Liver (tissue), 10 donors: ENCODE data around the gene UBE2D3. TPM values are rescaled to one million over a fixed set of nuclear protein-coding genes. Genes with fewer than 3 reads are reported as not detected.

Source experiments
- DNase-seq: peaks from one replicate; pipeline ENCODE4 v3.0.0-alpha.2; 2017; ENCODE audit warnings: low spot score
- H3K27ac ChIP-seq, 2 donors: one replicate each; pipeline ENCODE4 v1.7.0; 2013; ENCODE audit warnings: inconsistent platforms in 2 of 2, low read length in 2 of 2, control low read depth in 1 of 2, low read depth in 1 of 2, mild to moderate bottlenecking in 1 of 2
- H3K27me3 ChIP-seq, 4 donors: one replicate each; pipeline versions ENCODE4 v1.6.1 to v1.7.0; 2013; ENCODE audit warnings: low read length in 3 of 4, inconsistent platforms in 1 of 4, mild to moderate bottlenecking in 1 of 4, moderate library complexity in 1 of 4; ENCODE audit not compliant: control insufficient read depth in 4 of 4, insufficient read depth in 4 of 4
- H3K36me3 ChIP-seq, 4 donors: one replicate each; pipeline versions ENCODE4 v1.6.1 to v1.7.0; 2013; ENCODE audit warnings: low read length in 3 of 4, mild to moderate bottlenecking in 3 of 4, low read depth in 1 of 4, moderate library complexity in 1 of 4; ENCODE audit not compliant: control insufficient read depth in 4 of 4, insufficient read depth in 3 of 4
- H3K4me1 ChIP-seq, 4 donors: one replicate each; pipeline versions ENCODE4 v1.6.1 to v1.7.0; 2013; ENCODE audit warnings: low read length in 3 of 4, mild to moderate bottlenecking in 3 of 4, moderate library complexity in 1 of 4; ENCODE audit not compliant: control insufficient read depth in 4 of 4, insufficient read depth in 4 of 4
- H3K4me3 ChIP-seq, 3 donors: one replicate each; pipeline versions ENCODE4 v1.6.1 to v1.7.0; 2013; ENCODE audit warnings: low read length in 3 of 3, control low read depth in 1 of 3, low read depth in 1 of 3, mild to moderate bottlenecking in 1 of 3
- H3K9ac ChIP-seq, 2 donors: one replicate each; pipeline ENCODE4 v1.7.0; 2013; ENCODE audit warnings: low read length in 2 of 2, mild to moderate bottlenecking in 2 of 2, moderate library complexity in 2 of 2, control low read depth in 1 of 2, low read depth in 1 of 2
- H3K9me3 ChIP-seq, 4 donors: one replicate each; pipeline versions ENCODE4 v1.6.1 to v1.7.0; 2013; ENCODE audit warnings: low read length in 3 of 4; ENCODE audit not compliant: control insufficient read depth in 4 of 4
- HNF4G ChIP-seq: IDR thresholded peaks from 2 replicates; pipeline ENCODE4 v1.6.1; 2016; ENCODE audit warnings: antibody characterized with exemption
- WGBS: extraction: QIAGEN DNeasy Blood & Tissue Kit; methylation state at CpG from one replicate; pipeline ENCODE4 v1.1.7; 2013; 5-methylcytosine and 5-hydroxymethylcytosine counted together
- polyA plus RNA-seq, 2 donors: library from polyadenylated mRNA; stranded (reverse) in 1 of 2; unstranded in 1 of 2; fragments of 200-250 nt in 1 of 2; fragments of >200 nt in 1 of 2; fragmentation: Nextera tagmentation in 1 of 2; extraction: Ambion mirVana in 1 of 2; gene quantifications; one replicate each; pipeline versions ENCODE4 v1.2.1 to v1.2.3, GENCODE V29; 2013 to 2015
- small RNA-seq: library from RNA; depleted of rRNA; stranded (forward); fragments of <200 nt; gene quantifications from one replicate; pipeline ENCODE3, GENCODE V24; 2014
- total RNA-seq, 2 donors: library from RNA; depleted of rRNA; stranded (reverse); fragments of >200 nt; gene quantifications; one replicate each; pipeline ENCODE4 v1.2.3, GENCODE V29; 2014
- TF ChIP-seq, protein P1 (sequence below): IDR thresholded peaks from 2 replicates; pipeline ENCODE4 v1.6.1; 2016; ENCODE audit warnings: antibody characterized with exemption, mild to moderate bottlenecking
- donor health status: healthy.
- donor health status: healthy.
- donor health status: healthy.
- donor health status: healthy.
- donor health status: healthy.

Gene UBE2D3
- total and polyA plus RNA-seq, 4 donors = 133 to 231 (median 150) TPM

GRCh38 chr4:102751941-102752340 is 75.4 kb downstream of the UBE2D3 start:
- 88% methylated on average over 4 of the region's 4 CpGs for WGBS
- Histone ChIP-seq H3K36me3 (no peaks in the 10 kb centered on the region), H3K27me3 (no peaks in the 10 kb centered on the region), H3K4me1 (no peaks in the 10 kb centered on the region), H3K9ac (no peak overlapping the region), H3K27ac (no peak overlapping the region), H3K9me3 (no peaks in the 10 kb centered on the region), H3K4me3 (no peak overlapping the region)
- no peak for TF ChIP-seq HNF4G
- TF ChIP-seq, protein P1, sequence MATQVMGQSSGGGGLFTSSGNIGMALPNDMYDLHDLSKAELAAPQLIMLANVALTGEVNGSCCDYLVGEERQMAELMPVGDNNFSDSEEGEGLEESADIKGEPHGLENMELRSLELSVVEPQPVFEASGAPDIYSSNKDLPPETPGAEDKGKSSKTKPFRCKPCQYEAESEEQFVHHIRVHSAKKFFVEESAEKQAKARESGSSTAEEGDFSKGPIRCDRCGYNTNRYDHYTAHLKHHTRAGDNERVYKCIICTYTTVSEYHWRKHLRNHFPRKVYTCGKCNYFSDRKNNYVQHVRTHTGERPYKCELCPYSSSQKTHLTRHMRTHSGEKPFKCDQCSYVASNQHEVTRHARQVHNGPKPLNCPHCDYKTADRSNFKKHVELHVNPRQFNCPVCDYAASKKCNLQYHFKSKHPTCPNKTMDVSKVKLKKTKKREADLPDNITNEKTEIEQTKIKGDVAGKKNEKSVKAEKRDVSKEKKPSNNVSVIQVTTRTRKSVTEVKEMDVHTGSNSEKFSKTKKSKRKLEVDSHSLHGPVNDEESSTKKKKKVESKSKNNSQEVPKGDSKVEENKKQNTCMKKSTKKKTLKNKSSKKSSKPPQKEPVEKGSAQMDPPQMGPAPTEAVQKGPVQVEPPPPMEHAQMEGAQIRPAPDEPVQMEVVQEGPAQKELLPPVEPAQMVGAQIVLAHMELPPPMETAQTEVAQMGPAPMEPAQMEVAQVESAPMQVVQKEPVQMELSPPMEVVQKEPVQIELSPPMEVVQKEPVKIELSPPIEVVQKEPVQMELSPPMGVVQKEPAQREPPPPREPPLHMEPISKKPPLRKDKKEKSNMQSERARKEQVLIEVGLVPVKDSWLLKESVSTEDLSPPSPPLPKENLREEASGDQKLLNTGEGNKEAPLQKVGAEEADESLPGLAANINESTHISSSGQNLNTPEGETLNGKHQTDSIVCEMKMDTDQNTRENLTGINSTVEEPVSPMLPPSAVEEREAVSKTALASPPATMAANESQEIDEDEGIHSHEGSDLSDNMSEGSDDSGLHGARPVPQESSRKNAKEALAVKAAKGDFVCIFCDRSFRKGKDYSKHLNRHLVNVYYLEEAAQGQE = no peak
- no peak for DNase-seq

Small RNAs within 50 kb of the gene (small RNA-seq; reads per million reads assigned to genes)
- gene RNU7-151P = not detected

Other genes with a start within 250 kb of the UBE2D3 start
- gene MANBA, start 66.6 kb downstream of the UBE2D3 start, total RNA-seq = 10 to 100 TPM; 22.9 to 24.2 TPM
- gene MANBA, start 66.6 kb downstream of the UBE2D3 start, polyA plus RNA-seq = 1 to 10 TPM; 7.1 to 8.2 TPM
- gene CISD2, start 41.4 kb upstream of the UBE2D3 start, total RNA-seq = 10 to 100 TPM; 31.5 to 70.5 TPM
- 10 to 100 TPM; 39.3 to 83.2 TPM for gene CISD2, start 41.4 kb upstream of the UBE2D3 start, polyA plus RNA-seq
- under 1 TPM; 0.50 to 0.51 TPM for gene SLC9B1, start 192.2 kb upstream of the UBE2D3 start, total RNA-seq
- gene SLC9B1, start 192.2 kb upstream of the UBE2D3 start, polyA plus RNA-seq = under 1 TPM in 1 of 2 donors, not detected in 1; 0.19 TPM
- 10 to 100 TPM; 36.2 to 47.0 TPM for gene SLC9B2, start 249.2 kb upstream of the UBE2D3 start, total RNA-seq
- gene SLC9B2, start 249.2 kb upstream of the UBE2D3 start, polyA plus RNA-seq = 10 to 100 TPM; 23.7 to 32.7 TPM